GM18508 (cell line): ENCODE results near the gene GOSR2.
"Not testable (repeated sequence)": the region's sequence is repeated elsewhere in the genome, so short reads cannot be mapped to it uniquely, and the experiment has no call there.

Experiments
- ATAC-seq: cut with Tn5 transposase; IDR thresholded peaks from one replicate; pipeline ENCODE4 v1.9.1; 2021; ENCODE audit warnings: moderate number of reproducible peaks; ENCODE audit not compliant: insufficient read depth, unreplicated experiment

GOSR2 gene

GRCh38 chr17:46928467-46929261 is 5.7 kb downstream of the GOSR2 start:
- ATAC-seq: no peak

GRCh38 chr17:46929413-46929812 is 6.5 kb downstream of the GOSR2 start:
- no peak for ATAC-seq

GRCh38 chr17:46930051-46930450 is 7.1 kb downstream of the GOSR2 start:
- no peak for ATAC-seq

- no peak for ATAC-seq
These were observed 8.6 kb downstream of the GOSR2 start for GRCh38 chr17:46931596-46931995.

- no peak for ATAC-seq
These were observed 12.8 kb downstream of the GOSR2 start for GRCh38 chr17:46935658-46936266.

GRCh38 chr17:46940692-46941404 is 17.9 kb downstream of the GOSR2 start:
- ATAC-seq: no peak

- no peak for ATAC-seq
These were observed 19.7 kb downstream of the GOSR2 start for GRCh38 chr17:46942441-46943217.

GRCh38 chr17:46943218-46943500 is 20.2 kb downstream of the GOSR2 start:
- ATAC-seq: no peak

GRCh38 chr17:46943501-46944393 is 20.8 kb downstream of the GOSR2 start:
- no peak for ATAC-seq

GRCh38 chr17:46944931-46945330 is 22.0 kb downstream of the GOSR2 start:
- no peak for ATAC-seq

- ATAC-seq: no peak
These were observed 24.3 kb downstream of the GOSR2 start for GRCh38 chr17:46947216-46947615.

- no peak for ATAC-seq
These were observed 25.6 kb downstream of the GOSR2 start for GRCh38 chr17:46948544-46948943.

- no peak for ATAC-seq
These were observed 26.6 kb downstream of the GOSR2 start for GRCh38 chr17:46949291-46950174.

GRCh38 chr17:46950342-46950996 is 27.5 kb downstream of the GOSR2 start:
- no peak for ATAC-seq

GRCh38 chr17:46950997-46951621 is 28.1 kb downstream of the GOSR2 start:
- ATAC-seq: no peak

GRCh38 chr17:46951706-46952105 is 28.7 kb downstream of the GOSR2 start:
- no peak for ATAC-seq

GRCh38 chr17:46952115-46952514 is 29.2 kb downstream of the GOSR2 start:
- no peak for ATAC-seq

GRCh38 chr17:46953191-46953590 is 30.2 kb downstream of the GOSR2 start:
- ATAC-seq: not testable (repeated sequence)
